ENCODE results near the gene RITA1. TPM values are rescaled to one million over a fixed set of nuclear protein-coding genes. Genes with fewer than 3 reads are reported as not detected.
A peak's percentile ranks its signal among the peaks of the same experiment; 100 is the strongest.

The RITA1 gene
- total and polyA plus RNA-seq, 10 of the 15 experiments (the other 5 are each of a cell fraction or from before 2014, with no cell fraction given), result 2.3 to 39.9 (median 24.8) TPM

- TF ChIP-seq ZNF622 (IDR thresholded peaks at IDR 0.05) (no peak), TCF7 (IDR thresholded peaks at IDR 0.05; ENCODE audit: borderline replicate concordance) (no peak), MEF2A (IDR thresholded peaks at IDR 0.05; ENCODE audit: insufficient read depth, low read depth, low read length) (no peak), NR2C2 (IDR thresholded peaks at IDR 0.05; ENCODE audit: borderline replicate concordance, control insufficient read depth, insufficient read length, low read depth) (no peak), EZH2 (IDR thresholded peaks at IDR 0.05; ENCODE audit: borderline replicate concordance, control insufficient read depth, low read depth, low read length) (no peak), HCFC1 (IDR thresholded peaks at IDR 0.05; ENCODE audit: low read length) (no peak; the same call in 1 of the 2 replicates), HDAC2 (IDR thresholded peaks at IDR 0.05) (no peak), CHD1 (IDR thresholded peaks at IDR 0.05; ENCODE audit: low read depth, low read length) (no peak), WRNIP1 (IDR thresholded peaks at IDR 0.05; ENCODE audit: borderline replicate concordance, low read depth, low read length) (no peak), CBFB (IDR thresholded peaks at IDR 0.05; ENCODE audit: low read depth) (no peak), IKZF2 (IDR thresholded peaks at IDR 0.05) (peak; percentile 32 to 54; a peak in 2 of 4 replicates), NFYA (IDR thresholded peaks at IDR 0.05; ENCODE audit: borderline replicate concordance, low read depth, low read length) (no peak), RAD21 (IDR thresholded peaks at IDR 0.05; ENCODE audit: insufficient read depth, low read depth, low read length) (peak; percentile 48), SREBF2 (IDR thresholded peaks at IDR 0.05; ENCODE audit: low read length) (no peak), REST (IDR thresholded peaks at IDR 0.05; ENCODE audit: low read depth, low read length) (no peak), CTCF (IDR thresholded peaks at IDR 0.05 in 2 of 3, conservative IDR thresholded peaks at IDR 0.05 in 1 of 3; ENCODE audit: control insufficient read depth in 2 of 3, extremely low read depth in 1 of 3, insufficient read depth in 1 of 3, low read depth in 3 of 3, low read length in 3 of 3) (peak; percentile 34 to 53 (median 51); a peak in 4 of 6 replicates), SRF (IDR thresholded peaks at IDR 0.05; ENCODE audit: low read depth in 2 of 2, low read length in 2 of 2) (no peak), CHD4 (IDR thresholded peaks at IDR 0.05) (no peak), GABPA (IDR thresholded peaks at IDR 0.05; ENCODE audit: low read depth) (no peak), NRF1 (conservative IDR thresholded peaks at IDR 0.05; ENCODE audit: low read depth, low read length) (no peak), POLR2AphosphoS5 (IDR thresholded peaks at IDR 0.05; ENCODE audit: low read length) (no peak; the same call in 1 of the 2 replicates), MXI1 (IDR thresholded peaks at IDR 0.05; ENCODE audit: low read depth, low read length) (0 out of 2 replicates have a peak, but pooled peaks have one; percentile 44), ASH2L (IDR thresholded peaks at IDR 0.05; ENCODE audit: borderline replicate concordance, low read depth) (no peak), FOXK2 (IDR thresholded peaks at IDR 0.05) (no peak)
- TF ChIP-seq, protein P1, sequence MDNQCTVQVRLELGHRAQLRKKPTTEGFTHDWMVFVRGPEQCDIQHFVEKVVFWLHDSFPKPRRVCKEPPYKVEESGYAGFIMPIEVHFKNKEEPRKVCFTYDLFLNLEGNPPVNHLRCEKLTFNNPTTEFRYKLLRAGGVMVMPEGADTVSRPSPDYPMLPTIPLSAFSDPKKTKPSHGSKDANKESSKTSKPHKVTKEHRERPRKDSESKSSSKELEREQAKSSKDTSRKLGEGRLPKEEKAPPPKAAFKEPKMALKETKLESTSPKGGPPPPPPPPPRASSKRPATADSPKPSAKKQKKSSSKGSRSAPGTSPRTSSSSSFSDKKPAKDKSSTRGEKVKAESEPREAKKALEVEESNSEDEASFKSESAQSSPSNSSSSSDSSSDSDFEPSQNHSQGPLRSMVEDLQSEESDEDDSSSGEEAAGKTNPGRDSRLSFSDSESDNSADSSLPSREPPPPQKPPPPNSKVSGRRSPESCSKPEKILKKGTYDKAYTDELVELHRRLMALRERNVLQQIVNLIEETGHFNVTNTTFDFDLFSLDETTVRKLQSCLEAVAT (IDR thresholded peaks at IDR 0.05), result peak; percentile 33; the same call in 1 of the 2 replicates
Observed at GRCh38 chr12:113232840-113233585, 47.5 kb downstream of the RITA1 start (continued).
